GM18517 (cell line): Measurements from ENCODE around the gene PC.

Experiments
- ATAC-seq: cut with Tn5 transposase; IDR thresholded peaks from one replicate; pipeline ENCODE4 v1.9.1; 2021; ENCODE audit warnings: mild to moderate bottlenecking, moderate library complexity; ENCODE audit not compliant: unreplicated experiment

PC gene

GRCh38 chr11:66912911-66913310 lies 45.3 kb downstream of the PC start:
- no peak for ATAC-seq

DNA sequence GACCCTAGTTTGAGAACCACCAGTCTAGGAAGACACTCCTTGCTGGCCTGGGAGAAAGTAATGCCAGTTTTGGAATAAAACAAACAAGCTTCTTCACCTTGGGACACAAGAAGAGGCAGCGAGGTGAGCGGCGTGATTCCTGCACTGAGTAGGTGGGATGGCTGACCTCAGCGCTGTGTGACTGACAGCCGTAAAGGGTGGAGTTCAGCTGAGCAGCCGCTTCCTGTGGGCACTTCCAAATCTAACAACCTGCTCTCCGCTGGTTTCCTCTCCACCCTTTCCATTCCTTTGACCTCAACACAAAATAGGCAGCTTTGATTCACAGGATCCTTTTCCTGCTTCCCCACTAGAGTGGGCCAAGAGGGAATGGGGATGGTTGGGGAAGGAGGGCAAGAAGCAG lies 45.8 kb downstream of the PC start:
- ATAC-seq, result no peak

GRCh38 chr11:66910669-66911068 lies 47.5 kb downstream of the PC start:
- ATAC-seq, result no peak

GRCh38 chr11:66910016-66910415 lies 48.2 kb downstream of the PC start:
- ATAC-seq, result no peak

GRCh38 chr11:66909181-66909580 lies 49.0 kb downstream of the PC start:
- ATAC-seq, result no peak

DNA sequence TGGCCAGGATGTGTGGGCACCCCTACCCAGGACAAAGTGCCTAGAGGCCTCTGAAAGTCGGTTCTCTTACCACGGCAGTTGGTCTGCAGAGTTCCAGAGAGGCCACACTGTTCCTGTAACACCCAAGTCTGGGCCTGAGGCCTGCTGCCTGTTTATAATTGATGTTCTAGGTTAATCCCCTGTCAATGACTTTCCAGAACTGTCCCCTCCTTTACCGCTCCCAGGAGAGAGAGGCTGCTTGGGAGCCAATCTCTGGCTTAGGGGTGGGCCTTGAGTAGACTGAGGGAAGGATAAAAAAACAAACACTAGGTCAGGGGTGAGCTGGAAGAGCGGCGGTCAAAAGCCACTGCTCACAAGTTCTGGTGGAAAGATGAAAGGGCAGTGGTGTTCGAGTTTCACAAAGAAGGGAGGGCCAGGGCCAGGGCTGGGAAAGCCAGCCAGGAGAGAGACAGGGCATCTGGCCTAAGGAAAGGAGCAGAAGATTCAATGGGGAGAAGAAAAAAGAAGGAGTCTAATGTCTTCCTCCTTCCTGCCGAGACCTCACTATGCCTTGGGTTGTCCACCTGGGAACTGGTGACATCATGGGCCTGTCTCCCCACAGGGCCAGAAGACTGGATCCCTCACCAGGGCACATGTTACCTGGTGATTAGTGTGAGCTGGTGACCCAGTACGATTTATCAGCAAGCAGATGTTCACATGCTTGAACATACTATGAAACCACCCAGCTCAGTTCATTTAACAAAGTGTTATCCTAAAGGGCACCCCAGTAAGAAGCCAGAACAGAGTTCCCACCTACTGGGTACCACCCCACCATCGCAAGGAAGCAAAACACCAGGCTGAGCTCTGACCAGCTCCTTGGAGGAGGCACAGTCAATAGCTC lies 50.2 kb downstream of the PC start:
- no peak for ATAC-seq

DNA sequence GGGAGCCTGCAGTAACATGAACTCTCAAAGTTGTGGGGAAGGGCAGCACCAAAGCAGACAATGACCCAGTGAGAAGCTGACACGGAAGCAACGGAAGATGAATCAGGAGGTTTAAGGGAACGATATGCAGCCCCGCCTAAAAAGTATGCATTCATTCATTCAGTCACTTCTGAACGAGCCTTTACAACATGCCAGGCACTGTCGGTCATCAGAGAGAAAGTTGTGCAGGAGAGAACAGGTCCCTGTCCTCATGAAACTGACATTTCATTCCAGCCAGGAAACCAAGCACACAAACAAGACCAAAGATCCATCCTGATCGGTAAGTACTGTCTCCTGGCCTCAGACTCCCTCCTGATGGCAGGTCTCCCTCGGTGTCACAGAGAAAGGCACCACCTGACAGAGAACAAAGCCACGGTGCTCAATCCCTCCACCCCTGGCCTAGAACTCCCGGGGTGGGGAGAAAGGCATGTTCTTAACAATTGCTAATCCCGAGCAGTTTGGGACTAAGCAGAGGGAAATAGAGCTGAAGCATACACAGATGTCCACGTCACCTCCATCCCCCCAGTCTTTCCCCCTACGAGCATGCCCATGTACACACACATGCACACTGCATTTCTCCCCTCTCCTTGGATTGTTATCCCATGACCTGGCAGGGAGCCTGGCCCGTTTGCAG lies 52.0 kb downstream of the PC start:
- no peak for ATAC-seq

GRCh38 chr11:66905631-66906030 lies 52.6 kb downstream of the PC start:
- ATAC-seq, result no peak

GRCh38 chr11:66904981-66905521 lies 53.1 kb downstream of the PC start:
- no peak for ATAC-seq

DNA sequence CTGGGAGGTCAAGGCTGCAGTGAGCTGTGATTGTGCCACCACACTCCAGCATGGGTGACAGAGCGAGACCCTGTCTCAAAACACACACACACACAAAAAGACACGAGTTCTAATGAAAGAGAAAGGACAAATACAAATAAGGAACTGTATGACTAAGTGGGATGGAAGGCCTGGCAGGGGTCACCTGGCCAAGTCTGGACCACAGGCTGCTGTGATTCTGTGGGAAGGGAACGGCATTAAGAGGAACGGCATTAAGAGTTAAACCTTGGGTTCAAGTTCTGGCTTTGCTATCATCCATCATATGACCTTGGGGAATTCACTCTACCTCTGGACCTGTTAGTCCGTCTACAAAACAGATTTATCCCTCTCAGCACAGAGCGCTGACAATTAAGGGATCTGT lies 53.6 kb downstream of the PC start:
- no peak for ATAC-seq

GRCh38 chr11:66904055-66904454 lies 54.1 kb downstream of the PC start:
- ATAC-seq, result no peak

- no peak for ATAC-seq
Observed at GRCh38 chr11:66902486-66903177, 55.6 kb downstream of the PC start.

GRCh38 chr11:66901964-66902390 lies 56.2 kb downstream of the PC start:
- ATAC-seq, result no peak

GRCh38 chr11:66894141-66894540 lies 64.0 kb downstream of the PC start:
- ATAC-seq, result no peak

- ATAC-seq, result no peak
Observed at GRCh38 chr11:66892911-66893310, 65.3 kb downstream of the PC start.

GRCh38 chr11:66891851-66892660 lies 66.1 kb downstream of the PC start:
- peak; percentile 90 for ATAC-seq

GRCh38 chr11:66889960-66890359 lies 68.2 kb downstream of the PC start:
- ATAC-seq, result no peak

DNA sequence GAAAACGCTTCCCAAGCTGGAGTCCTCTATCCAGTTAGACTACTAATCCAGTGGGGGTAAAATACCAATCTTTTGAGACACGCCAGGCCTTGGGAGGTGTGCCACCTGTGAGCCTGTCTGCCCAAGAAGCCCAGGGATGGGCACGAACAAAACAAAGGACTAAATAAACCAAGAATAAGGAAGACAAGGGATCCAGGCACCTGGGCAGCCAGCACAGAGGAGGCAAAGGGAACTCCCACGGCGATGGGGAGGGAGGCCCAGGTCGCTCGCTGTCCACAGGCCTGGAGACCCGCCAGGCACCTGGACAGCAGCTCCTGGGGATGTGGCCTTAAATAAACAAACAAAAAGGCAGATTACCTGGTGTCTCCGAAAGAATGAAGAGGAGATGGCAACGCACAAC lies 69.9 kb downstream of the PC start:
- ATAC-seq, result no peak

DNA sequence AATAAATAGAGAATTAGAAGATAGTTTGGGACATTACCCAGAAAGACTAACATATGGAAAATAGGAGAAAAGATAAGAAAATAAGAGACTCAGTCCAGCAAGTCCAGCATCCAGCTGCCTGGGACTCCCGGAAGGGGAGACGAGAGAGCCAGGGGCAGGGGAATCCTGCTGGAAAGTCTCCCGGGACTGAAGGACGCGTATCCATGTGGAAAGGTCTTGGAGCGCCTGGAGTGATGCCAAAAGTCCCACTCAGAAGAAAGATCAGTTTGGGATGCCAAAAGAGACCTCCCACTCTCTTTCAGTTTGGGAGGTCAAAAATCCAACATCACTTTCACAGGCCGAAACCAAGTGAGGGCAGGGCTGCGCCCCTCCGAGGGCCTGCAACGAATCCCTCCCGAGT lies 70.7 kb downstream of the PC start:
- no peak for ATAC-seq

DNA sequence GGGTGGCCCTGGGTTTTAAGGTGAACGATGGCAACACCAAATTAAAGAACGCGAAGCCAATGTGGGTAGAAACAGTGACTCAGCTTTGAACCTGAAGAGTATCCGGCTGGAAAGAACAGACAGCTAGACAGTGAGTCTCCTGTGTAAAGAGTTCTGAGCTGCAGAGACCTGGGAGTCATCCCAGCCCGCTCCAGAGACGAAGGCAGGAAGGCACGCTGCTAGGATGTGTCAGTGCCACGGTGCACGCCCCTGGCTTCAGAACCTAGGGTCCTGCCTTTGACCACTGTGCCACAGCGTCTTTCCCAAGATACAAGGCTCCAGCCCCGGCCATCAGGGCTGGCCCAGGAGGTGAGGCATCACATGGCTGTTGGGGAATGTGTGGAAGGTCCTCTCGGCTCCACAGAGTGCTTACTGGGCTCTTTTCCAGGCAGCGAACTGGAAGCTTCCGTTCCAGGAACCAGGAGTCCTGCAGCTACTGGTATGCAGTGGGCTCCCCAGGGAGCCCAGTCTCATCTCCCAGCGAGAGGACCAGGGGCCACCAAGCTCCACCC lies 71.4 kb downstream of the PC start:
- no peak for ATAC-seq
